SKM-1 treated with dmso at 0.1 percent for 144 hours (cell line): ENCODE measurements around the gene SNTG2.
A peak's percentile ranks its signal among the peaks of the same experiment; 100 is the strongest.

Experiments used
- DNase-seq: peaks from one replicate; lab custom pipeline; 2025; ENCODE audit not compliant: unreplicated experiment; lab: John Stamatoyannopoulos, UW

Gene SNTG2

GRCh38 chr2:987789-988188 lies 37.1 kb downstream of the SNTG2 start:
- DNase-seq = no peak

GRCh38 chr2:989781-990467 lies 39.3 kb downstream of the SNTG2 start:
- DNase-seq = no peak

GRCh38 chr2:990970-991369 lies 40.3 kb downstream of the SNTG2 start:
- DNase-seq = no peak

- DNase-seq = no peak
Observed at GRCh38 chr2:1002350-1002749, 51.7 kb downstream of the SNTG2 start.

- no peak for DNase-seq
Observed at GRCh38 chr2:1004398-1004797, 53.7 kb downstream of the SNTG2 start.

- peak; percentile 26 for DNase-seq
Observed at GRCh38 chr2:1010415-1010930, 59.8 kb downstream of the SNTG2 start.

- DNase-seq = no peak
Observed at GRCh38 chr2:1011006-1011405, 60.4 kb downstream of the SNTG2 start.

- DNase-seq = no peak
Observed at GRCh38 chr2:1011985-1012384, 61.3 kb downstream of the SNTG2 start.

- DNase-seq = no peak
Observed at GRCh38 chr2:1014802-1015201, 64.2 kb downstream of the SNTG2 start.

- no peak for DNase-seq
Observed at GRCh38 chr2:1016500-1016899, 65.9 kb downstream of the SNTG2 start.

- DNase-seq = no peak
Observed at GRCh38 chr2:1017827-1018226, 67.2 kb downstream of the SNTG2 start.

GRCh38 chr2:1020206-1020605 lies 69.6 kb downstream of the SNTG2 start:
- DNase-seq = no peak

- DNase-seq = no peak
Observed at GRCh38 chr2:1022178-1022577, 71.5 kb downstream of the SNTG2 start.

- DNase-seq = no peak
Observed at GRCh38 chr2:1024981-1025380, 74.3 kb downstream of the SNTG2 start.

- no peak for DNase-seq
Observed at GRCh38 chr2:1026141-1026540, 75.5 kb downstream of the SNTG2 start.

GRCh38 chr2:1028831-1029230 lies 78.2 kb downstream of the SNTG2 start:
- DNase-seq = no peak

GRCh38 chr2:1032030-1032429 lies 81.4 kb downstream of the SNTG2 start:
- DNase-seq = no peak

- no peak for DNase-seq
Observed at GRCh38 chr2:1033069-1033468, 82.4 kb downstream of the SNTG2 start.

- DNase-seq = no peak
Observed at GRCh38 chr2:1037066-1037465, 86.4 kb downstream of the SNTG2 start.

- DNase-seq = no peak
Observed at GRCh38 chr2:1039549-1039948, 88.9 kb downstream of the SNTG2 start.

GRCh38 chr2:1041012-1041805 lies 90.6 kb downstream of the SNTG2 start:
- DNase-seq = no peak

- DNase-seq = no peak
Observed at GRCh38 chr2:1045109-1045508, 94.5 kb downstream of the SNTG2 start.
